Adrenal gland (tissue), 12 donors: ENCODE data around the gene PTPN7. TPM values are rescaled to one million over a fixed set of nuclear protein-coding genes. Genes with fewer than 3 reads are reported as not detected.

Experiments used
- DNase-seq, 7 donors: peaks; one replicate each; pipeline ENCODE4 v3.0.0-alpha.2; 2019 to 2020
- H3K27ac ChIP-seq, 5 donors: fragments of 200-600 bp; sonication (generic) in 4 of 5; 1 replicate in 3 of 5; 2 replicates in 2 of 5; pipeline versions ENCODE4 v1.5.1 to v1.8.0; 2016 to 2020; ENCODE audit warnings: mild to moderate bottlenecking in 1 of 5
- H3K27me3 ChIP-seq: fragments of 200-600 bp; 2 replicates; pipeline ENCODE4 v1.8.0; 2021
- H3K36me3 ChIP-seq, 2 donors: fragments of 200-600 bp; replicated peaks in 1 of 2; 1 replicate in 1 of 2; 2 replicates in 1 of 2; pipeline versions ENCODE4 v1.5.1 to v1.8.0; 2018 to 2022
- H3K4me1 ChIP-seq, 2 donors: fragments of 200-600 bp; replicated peaks in 1 of 2; 1 replicate in 1 of 2; 2 replicates in 1 of 2; pipeline versions ENCODE4 v1.5.1 to v1.8.0; 2018 to 2021
- H3K4me3 ChIP-seq, 4 donors: fragments of 200-600 bp; sonication (generic) in 3 of 4; one replicate each; pipeline ENCODE4 v1.5.1; 2016 to 2018
- H3K9me3 ChIP-seq, 3 donors: fragments of 200-600 bp; sonication (generic) in 1 of 3; replicated peaks in 1 of 3; 1 replicate in 2 of 3; 2 replicates in 1 of 3; pipeline versions ENCODE4 v1.5.1 to v1.8.0; 2016 to 2021
- CTCF ChIP-seq, 6 experiments: fragments of 450-650 bp in 4 of 6; fragments of 200-600 bp in 2 of 6; sonication (generic) in 1 of 6; IDR thresholded peaks; 1 replicate in 5 of 6; 2 replicates in 1 of 6; pipeline versions ENCODE4 v1.5.1 to v1.8.0; 2016 to 2021; ENCODE audit warnings: antibody characterized with exemption in 6 of 6, mild to moderate bottlenecking in 2 of 6, moderate library complexity in 1 of 6
- POLR2A ChIP-seq, 2 donors: fragments of 450-650 bp; IDR thresholded peaks; one replicate each; pipeline ENCODE4 v1.6.1; 2017; ENCODE audit warnings: antibody characterized with exemption in 2 of 2, mild to moderate bottlenecking in 2 of 2, moderate library complexity in 1 of 2
- WGBS, 4 donors: extraction: QIAGEN DNeasy Blood & Tissue Kit in 2 of 4; methylation state at CpG; one replicate each; pipeline versions ENCODE4 v1.1.5 to v1.1.7; 2013 to 2017; 5-methylcytosine and 5-hydroxymethylcytosine counted together
- intact Hi-C, 2 donors: fragments of 100-400 bp; cut with DNase I; formaldehyde crosslinking; loops; one replicate each; pipeline versions ENCODE4 v1.14.1 to v1.15.0; 2022 to 2023
- polyA plus RNA-seq, 3 donors: library from polyadenylated mRNA; stranded (reverse); fragments of 200-250 nt in 2 of 3; fragments of 350-450 nt in 1 of 3; fragmentation: Illumina TruSeq in 1 of 3; extraction: RNeasy Lipid Tissue Mini Kit (QIAGEN cat#74804) in 1 of 3; gene quantifications; one replicate each; pipeline ENCODE4 v1.2.3, GENCODE V29; 2013 to 2014
- total RNA-seq, 9 donors: library from RNA; depleted of rRNA in 4 of 9; stranded (reverse); fragments of >200 nt in 4 of 9; fragments of 120-200 nt in 1 of 9; fragmentation: NEBNext Ultra II Directional in 1 of 9; extraction: Animal tissue kit (Norgen Biotek cat#: 25700) in 1 of 9; gene quantifications; one replicate each; pipeline versions ENCODE4 v1.1.0 to v1.2.4, GENCODE V29; 2013 to 2023
- donor health status: healthy with polysubstance abuse.
- donor health status: Bipolar disorder and iron deficiency.
- donor health status: DM: yes; HTN: yes; CAD: no.
- donor health status: DM: no; HTN: no; CAD: no.
- donor health status: DM: no; HTN: no; CAD: no.
- donor health status: DM: yes; HTN: yes; CAD: no.

Gene PTPN7
- total and polyA plus RNA-seq, 12 donors: 2.5 to 45.4 (median 17.1) TPM

GRCh38 chr1:202154148-202154765, 6.1 kb downstream of the PTPN7 start:
- H3K36me3 ChIP-seq: peaks cover 0 to 6% of the 10 kb centered on the region in 2 donors
- H3K27ac ChIP-seq: no peak overlapping the region
- H3K9me3 ChIP-seq: no peaks in the 10 kb centered on the region
- no peaks in the 10 kb centered on the region for H3K27me3 ChIP-seq
- peaks cover 0 to 10% of the 10 kb centered on the region in 2 donors for H3K4me1 ChIP-seq
- TF ChIP-seq POLR2A (IDR thresholded peaks at IDR 0.05) (no peak), CTCF (IDR thresholded peaks at IDR 0.05) (no peak)
- intact Hi-C loops: no loop called here
- DNase-seq: no peak
- WGBS, 4 donors: 77 to 91% (median 86%) methylated on average over 10 of the region's 10 CpGs
- H3K4me3 ChIP-seq: no peak overlapping the region

GRCh38 chr1:202153284-202153683, 7.1 kb downstream of the PTPN7 start:
- 80 to 93% (median 83%) methylated on average over 3 to 4 of the region's 4 CpGs for WGBS, 4 donors
- no peak for TF ChIP-seq POLR2A (IDR thresholded peaks at IDR 0.05)
- TF ChIP-seq CTCF (IDR thresholded peaks at IDR 0.05): no peak
- no peak overlapping the region for H3K27ac ChIP-seq

GRCh38 chr1:202152399-202152798, 8.0 kb downstream of the PTPN7 start:
- H3K4me1 ChIP-seq: peaks cover 0 to 10% of the 10 kb centered on the region in 2 donors
- peaks cover 0 to 6% of the 10 kb centered on the region in 2 donors for H3K36me3 ChIP-seq
- no peak for DNase-seq
- H3K9me3 ChIP-seq: no peaks in the 10 kb centered on the region
- TF ChIP-seq CTCF (IDR thresholded peaks at IDR 0.05) (no peak), POLR2A (IDR thresholded peaks at IDR 0.05) (no peak)
- intact Hi-C loops: no loop called here
- H3K4me3 ChIP-seq: no peak overlapping the region
- no peaks in the 10 kb centered on the region for H3K27me3 ChIP-seq
- H3K27ac ChIP-seq: no peak overlapping the region
- WGBS, 4 donors: 80 to 87% (median 85%) methylated on average over 2 to 10 of the region's 10 CpGs

More at GRCh38 chr1:202153284-202153683, 7.1 kb downstream of the PTPN7 start:
- Histone ChIP-seq H3K4me1 (peaks cover 0 to 10% of the 10 kb centered on the region in 2 donors), H3K36me3 (peaks cover 0 to 6% of the 10 kb centered on the region in 2 donors), H3K4me3 (no peak overlapping the region), H3K27me3 (no peaks in the 10 kb centered on the region), H3K9me3 (no peaks in the 10 kb centered on the region)
- intact Hi-C loops: no loop called here
- DNase-seq: no peak

GRCh38 chr1:202151045-202151444, 9.4 kb downstream of the PTPN7 start:
- TF ChIP-seq POLR2A (IDR thresholded peaks at IDR 0.05): no peak
- Histone ChIP-seq H3K27me3 (no peaks in the 10 kb centered on the region), H3K36me3 (peaks cover 0 to 6% of the 10 kb centered on the region in 2 donors), H3K4me3 (no peak overlapping the region), H3K27ac (no peak overlapping the region), H3K9me3 (no peaks in the 10 kb centered on the region), H3K4me1 (peaks cover 0 to 10% of the 10 kb centered on the region in 2 donors)
- intact Hi-C loops: no loop called here
- 86 to 95% (median 88%) methylated on average over 2 of the region's 2 CpGs for WGBS, 4 donors
- no peak for DNase-seq

GRCh38 chr1:202150602-202151001, 9.8 kb downstream of the PTPN7 start:
- peaks cover 0 to 9% of the 10 kb centered on the region in 2 donors for H3K4me1 ChIP-seq
- H3K27me3 ChIP-seq: no peaks in the 10 kb centered on the region
- H3K27ac ChIP-seq: no peak overlapping the region
- H3K9me3 ChIP-seq: no peaks in the 10 kb centered on the region
- WGBS, 4 donors: 76 to 84% (median 79%) methylated on average over 8 of the region's 8 CpGs
- H3K4me3 ChIP-seq: no peak overlapping the region
- no peak for DNase-seq
- no peak for TF ChIP-seq CTCF (IDR thresholded peaks at IDR 0.05)
- no peak for TF ChIP-seq POLR2A (IDR thresholded peaks at IDR 0.05)
- intact Hi-C loops: no loop called here
- peaks cover 0 to 6% of the 10 kb centered on the region in 2 donors for H3K36me3 ChIP-seq
